Panc1 (cell line): Measurements from ENCODE around the gene DYNC1LI1.

Source experiments
- POLR2AphosphoS5 ChIP-seq: IDR thresholded peaks from 2 replicates; pipeline ENCODE4 v1.6.1; 2012; ENCODE audit warnings: mild to moderate bottlenecking, low read depth, low read length, moderate library complexity
- SIN3A ChIP-seq: IDR thresholded peaks from 2 replicates; pipeline ENCODE4 v1.6.1; 2012; ENCODE audit warnings: low read depth, mild to moderate bottlenecking, low read length, moderate library complexity, borderline replicate concordance; ENCODE audit not compliant: insufficient read depth
- TCF7L2 ChIP-seq: IDR thresholded peaks from 2 replicates; pipeline ENCODE4 v1.6.1; 2011; ENCODE audit warnings: mild to moderate bottlenecking, low read depth, low read length, inconsistent platforms
- TF ChIP-seq, protein P1 (sequence below): fragments of 450-650 bp; IDR thresholded peaks from 2 replicates; pipeline ENCODE4 v1.5.1; 2017; ENCODE audit warnings: mild to moderate bottlenecking

DNA sequence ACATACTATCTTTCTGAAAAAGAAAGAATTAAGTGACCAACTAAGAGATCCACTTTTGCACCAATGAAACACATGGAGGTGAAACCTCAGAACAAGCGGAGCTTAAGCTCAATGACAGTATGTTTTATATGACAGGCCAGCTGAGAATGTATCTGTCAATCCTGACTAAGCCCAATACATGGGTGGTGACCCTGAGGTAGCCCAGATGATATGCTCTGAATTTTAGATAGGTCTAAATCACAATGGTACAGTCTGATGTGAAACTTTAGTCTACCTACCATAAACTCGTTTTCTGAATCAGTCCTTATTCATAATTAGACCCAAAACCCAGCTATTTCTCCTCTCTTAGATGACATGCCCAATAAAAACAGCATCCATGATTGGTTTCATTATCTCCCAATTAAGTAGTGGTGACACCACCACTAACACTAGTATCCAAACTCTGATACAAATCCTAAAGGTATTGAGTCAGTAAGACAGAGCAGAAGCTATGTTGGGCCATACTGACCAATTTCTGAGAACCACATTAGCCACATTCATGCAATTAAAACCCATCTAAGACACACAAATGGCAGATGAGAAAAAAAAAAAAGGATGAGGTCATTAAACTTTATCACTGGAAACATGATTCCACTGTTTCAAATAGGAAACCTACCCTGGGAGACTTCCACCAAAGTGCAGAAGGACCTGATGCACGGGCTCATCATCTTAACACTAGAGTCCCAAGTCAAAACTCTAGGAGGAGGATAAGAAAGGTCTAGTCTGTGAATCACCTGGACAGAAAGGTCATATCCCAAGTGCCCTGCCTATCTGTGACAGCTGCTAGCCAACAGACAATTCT, 88.6 kb downstream of the DYNC1LI1 start:
- TF ChIP-seq, protein P1, sequence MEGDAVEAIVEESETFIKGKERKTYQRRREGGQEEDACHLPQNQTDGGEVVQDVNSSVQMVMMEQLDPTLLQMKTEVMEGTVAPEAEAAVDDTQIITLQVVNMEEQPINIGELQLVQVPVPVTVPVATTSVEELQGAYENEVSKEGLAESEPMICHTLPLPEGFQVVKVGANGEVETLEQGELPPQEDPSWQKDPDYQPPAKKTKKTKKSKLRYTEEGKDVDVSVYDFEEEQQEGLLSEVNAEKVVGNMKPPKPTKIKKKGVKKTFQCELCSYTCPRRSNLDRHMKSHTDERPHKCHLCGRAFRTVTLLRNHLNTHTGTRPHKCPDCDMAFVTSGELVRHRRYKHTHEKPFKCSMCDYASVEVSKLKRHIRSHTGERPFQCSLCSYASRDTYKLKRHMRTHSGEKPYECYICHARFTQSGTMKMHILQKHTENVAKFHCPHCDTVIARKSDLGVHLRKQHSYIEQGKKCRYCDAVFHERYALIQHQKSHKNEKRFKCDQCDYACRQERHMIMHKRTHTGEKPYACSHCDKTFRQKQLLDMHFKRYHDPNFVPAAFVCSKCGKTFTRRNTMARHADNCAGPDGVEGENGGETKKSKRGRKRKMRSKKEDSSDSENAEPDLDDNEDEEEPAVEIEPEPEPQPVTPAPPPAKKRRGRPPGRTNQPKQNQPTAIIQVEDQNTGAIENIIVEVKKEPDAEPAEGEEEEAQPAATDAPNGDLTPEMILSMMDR: no peak
- TF ChIP-seq TCF7L2 (no peak), POLR2AphosphoS5 (no peak), SIN3A (no peak)
